ENCODE data around the gene ABL2.

ABL2 gene

DNA sequence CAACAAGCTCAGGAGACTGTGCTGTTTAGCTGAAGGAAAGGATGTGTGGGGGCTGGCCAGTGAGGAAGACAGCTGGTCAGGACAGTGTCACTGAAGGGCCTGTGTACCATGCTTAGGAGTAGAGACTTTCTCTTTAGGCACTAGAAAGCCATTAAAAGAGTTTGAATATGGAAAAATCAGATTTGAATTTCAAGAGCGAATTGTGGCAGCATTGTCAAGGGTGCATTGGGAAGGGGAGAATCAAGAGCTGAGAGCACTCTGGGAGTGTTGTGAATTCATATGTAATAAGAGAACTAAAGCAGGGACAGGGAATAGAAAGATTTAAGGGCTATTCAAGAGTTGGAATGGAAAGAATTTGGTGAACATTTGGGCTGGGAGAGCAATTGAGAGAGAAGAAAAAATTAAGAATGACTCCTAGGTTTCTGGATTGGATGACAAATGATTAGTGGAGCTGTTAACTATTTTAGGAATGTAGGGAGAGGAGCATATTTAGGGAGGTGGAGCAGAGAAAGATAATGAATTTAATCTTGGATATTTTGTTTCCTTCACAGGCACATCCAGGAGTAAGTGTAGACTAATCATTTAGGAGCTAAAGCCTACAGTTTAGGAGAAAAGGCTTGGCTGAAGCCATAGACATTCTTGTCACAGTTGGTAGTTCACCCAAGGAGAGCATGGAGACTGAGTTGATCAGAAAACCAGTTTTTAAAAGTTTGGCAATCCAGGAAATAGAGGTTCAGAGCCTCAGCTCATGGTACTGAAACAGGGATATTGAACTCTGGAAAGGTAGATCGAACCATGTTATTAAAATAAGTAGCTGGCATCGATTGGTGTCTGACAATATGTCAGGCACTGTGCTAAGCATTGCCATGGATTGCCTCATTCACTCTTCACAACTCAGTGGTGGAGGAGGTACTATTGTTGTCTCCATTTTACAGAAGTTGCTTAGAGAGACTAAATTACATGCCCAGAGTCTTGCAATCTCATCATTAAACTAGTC is 170.7 kb downstream of the ABL2 start:
- no peak for DNase-seq

DNA sequence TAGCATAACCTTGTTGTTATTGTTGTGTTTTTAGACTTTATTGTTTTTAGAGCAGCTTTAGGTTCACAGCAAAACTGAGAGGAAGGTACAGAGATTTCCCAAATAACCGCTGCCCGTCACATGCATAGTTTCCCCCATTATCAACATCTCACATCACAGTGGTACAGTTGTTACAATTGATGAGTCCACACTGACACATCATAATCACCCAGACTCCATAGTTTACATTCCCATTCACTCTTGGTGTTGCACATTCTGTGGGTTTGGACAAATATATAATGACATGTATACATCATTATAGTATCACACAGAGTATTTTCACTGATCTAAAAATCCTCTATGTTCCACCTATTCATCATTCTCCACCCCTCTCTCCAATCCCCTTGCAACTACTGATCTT is 173.5 kb downstream of the ABL2 start:
- no peak for DNase-seq

- DNase-seq: no peak
These were observed 176.0 kb downstream of the ABL2 start for GRCh38 chr1:179053486-179053885.

GRCh38 chr1:179052776-179053175 is 176.7 kb downstream of the ABL2 start:
- DNase-seq: no peak

Measured in anterior cingulate cortex (tissue), 58 donors.